T-helper 2 cell treated with Interferon-gamma antibody and Interleukin-4, amounts not matched to agents 5 μg/mL and 100 μg/mL, for 36 hours (primary cell): ENCODE results near the gene TLE4.

Experiments
- DNase-seq: peaks from one replicate; pipeline ENCODE4 v3.0.0; 2021; ENCODE audit warnings: low spot score
- H3K27ac Mint-ChIP-seq: one replicate; pipeline ENCODE4 v1.8.0; 2021; ENCODE audit warnings: mild to moderate bottlenecking, mixed read lengths
- H3K27me3 Mint-ChIP-seq: one replicate; pipeline ENCODE4 v1.8.0; 2021; ENCODE audit warnings: low read depth, mixed read lengths
- H3K36me3 Mint-ChIP-seq: one replicate; pipeline ENCODE4 v1.8.0; 2021; ENCODE audit warnings: low read depth, mixed read lengths
- H3K4me1 Mint-ChIP-seq: one replicate; pipeline ENCODE4 v1.8.0; 2021; ENCODE audit warnings: low read depth, mixed read lengths
- H3K4me3 Mint-ChIP-seq: one replicate; pipeline ENCODE4 v1.8.0; 2022; ENCODE audit warnings: mild to moderate bottlenecking, moderate library complexity, mixed read lengths
- H3K9me3 Mint-ChIP-seq: one replicate; pipeline ENCODE4 v1.8.0; 2021; ENCODE audit warnings: mixed read lengths

TLE4 gene

GRCh38 chr9:79577969-79578723 lies 6.4 kb downstream of the TLE4 start:
- no peak for DNase-seq
- Mint-ChIP-seq H3K4me1 (peaks cover 80% of the 10 kb centered on the region), H3K27me3 (no peaks in the 10 kb centered on the region), H3K27ac (no peak overlapping the region), H3K36me3 (peaks cover 60% of the 10 kb centered on the region), H3K4me3 (no peak overlapping the region), H3K9me3 (no peaks in the 10 kb centered on the region)

- no peak for DNase-seq
- Mint-ChIP-seq H3K36me3 (peaks cover 57% of the 10 kb centered on the region), H3K4me1 (peaks cover 81% of the 10 kb centered on the region), H3K27me3 (no peaks in the 10 kb centered on the region), H3K27ac (no peak overlapping the region), H3K4me3 (no peak overlapping the region), H3K9me3 (no peaks in the 10 kb centered on the region)
Observed at GRCh38 chr9:79578891-79579290, 7.1 kb downstream of the TLE4 start.

- peaks cover 52% of the 10 kb centered on the region for H3K36me3 Mint-ChIP-seq
Observed at GRCh38 chr9:79579624-79580023, 7.9 kb downstream of the TLE4 start.

GRCh38 chr9:79580055-79580454 lies 8.3 kb downstream of the TLE4 start:
- DNase-seq = no peak
- Mint-ChIP-seq H3K36me3 (peaks cover 49% of the 10 kb centered on the region), H3K4me1 (peaks cover 81% of the 10 kb centered on the region), H3K27ac (no peak overlapping the region), H3K4me3 (no peak overlapping the region), H3K27me3 (no peaks in the 10 kb centered on the region), H3K9me3 (no peaks in the 10 kb centered on the region)

More at GRCh38 chr9:79579624-79580023, 7.9 kb downstream of the TLE4 start:
- H3K9me3 Mint-ChIP-seq = no peaks in the 10 kb centered on the region
- no peak overlapping the region for H3K4me3 Mint-ChIP-seq
- no peak overlapping the region for H3K27ac Mint-ChIP-seq
- peaks cover 81% of the 10 kb centered on the region for H3K4me1 Mint-ChIP-seq
- DNase-seq = no peak
- no peaks in the 10 kb centered on the region for H3K27me3 Mint-ChIP-seq

GRCh38 chr9:79581388-79581787 lies 9.6 kb downstream of the TLE4 start:
- H3K4me3 Mint-ChIP-seq = peak overlapping the region; percentile 66
- H3K36me3 Mint-ChIP-seq = peaks cover 42% of the 10 kb centered on the region
- peaks cover 73% of the 10 kb centered on the region for H3K4me1 Mint-ChIP-seq
- H3K27ac Mint-ChIP-seq = peak overlapping the region; percentile 68
- H3K27me3 Mint-ChIP-seq = no peaks in the 10 kb centered on the region
- no peaks in the 10 kb centered on the region for H3K9me3 Mint-ChIP-seq
- no peak for DNase-seq

GRCh38 chr9:79581794-79582193 lies 10.0 kb downstream of the TLE4 start:
- Mint-ChIP-seq H3K27me3 (no peaks in the 10 kb centered on the region), H3K36me3 (peaks cover 41% of the 10 kb centered on the region), H3K27ac (peak overlapping the region; percentile 68), H3K4me3 (peak overlapping the region; percentile 66), H3K4me1 (peaks cover 70% of the 10 kb centered on the region), H3K9me3 (no peaks in the 10 kb centered on the region)
- peak; percentile 57 for DNase-seq

GRCh38 chr9:79583952-79584654 lies 12.3 kb downstream of the TLE4 start:
- Mint-ChIP-seq H3K9me3 (no peaks in the 10 kb centered on the region), H3K27me3 (no peaks in the 10 kb centered on the region), H3K4me1 (peaks cover 61% of the 10 kb centered on the region), H3K27ac (no peak overlapping the region), H3K36me3 (peaks cover 38% of the 10 kb centered on the region), H3K4me3 (peak overlapping the region; percentile 24)
- DNase-seq = peak; percentile 49

- DNase-seq = no peak
- H3K4me3 Mint-ChIP-seq = no peak overlapping the region
- no peaks in the 10 kb centered on the region for H3K27me3 Mint-ChIP-seq
- H3K4me1 Mint-ChIP-seq = peaks cover 58% of the 10 kb centered on the region
- H3K27ac Mint-ChIP-seq = no peak overlapping the region
- no peaks in the 10 kb centered on the region for H3K9me3 Mint-ChIP-seq
- peaks cover 38% of the 10 kb centered on the region for H3K36me3 Mint-ChIP-seq
Observed at GRCh38 chr9:79584655-79584982, 12.9 kb downstream of the TLE4 start.

GRCh38 chr9:79588488-79589223 lies 16.9 kb downstream of the TLE4 start:
- H3K36me3 Mint-ChIP-seq = peaks cover 36% of the 10 kb centered on the region
- H3K27ac Mint-ChIP-seq = no peak overlapping the region
- no peak overlapping the region for H3K4me3 Mint-ChIP-seq
- no peaks in the 10 kb centered on the region for H3K9me3 Mint-ChIP-seq
- peaks cover 52% of the 10 kb centered on the region for H3K4me1 Mint-ChIP-seq
- H3K27me3 Mint-ChIP-seq = peaks cover 13% of the 10 kb centered on the region
- no peak for DNase-seq

- Mint-ChIP-seq H3K36me3 (peaks cover 41% of the 10 kb centered on the region), H3K4me1 (peaks cover 53% of the 10 kb centered on the region), H3K27ac (no peak overlapping the region), H3K27me3 (peaks cover 13% of the 10 kb centered on the region), H3K4me3 (no peak overlapping the region), H3K9me3 (no peaks in the 10 kb centered on the region)
- DNase-seq = no peak
Observed at GRCh38 chr9:79591458-79591857, 19.7 kb downstream of the TLE4 start.

- H3K4me1 Mint-ChIP-seq = peaks cover 54% of the 10 kb centered on the region
- peaks cover 13% of the 10 kb centered on the region for H3K27me3 Mint-ChIP-seq
- H3K9me3 Mint-ChIP-seq = no peaks in the 10 kb centered on the region
- peak overlapping the region; percentile 3 for H3K27ac Mint-ChIP-seq
- DNase-seq = peak; percentile 53
- peak overlapping the region; percentile 54 for H3K4me3 Mint-ChIP-seq
- peaks cover 39% of the 10 kb centered on the region for H3K36me3 Mint-ChIP-seq
Observed at GRCh38 chr9:79592726-79593493, 21.1 kb downstream of the TLE4 start.

- Mint-ChIP-seq H3K27ac (no peak overlapping the region), H3K4me1 (peaks cover 42% of the 10 kb centered on the region), H3K4me3 (no peak overlapping the region), H3K27me3 (no peaks in the 10 kb centered on the region), H3K36me3 (peaks cover 34% of the 10 kb centered on the region), H3K9me3 (peaks cover 15% of the 10 kb centered on the region)
- DNase-seq = no peak
Observed at GRCh38 chr9:79598562-79599345, 27.0 kb downstream of the TLE4 start.

- Mint-ChIP-seq H3K27me3 (no peaks in the 10 kb centered on the region), H3K4me1 (peaks cover 30% of the 10 kb centered on the region), H3K9me3 (peaks cover 15% of the 10 kb centered on the region), H3K4me3 (no peak overlapping the region), H3K36me3 (peaks cover 28% of the 10 kb centered on the region), H3K27ac (no peak overlapping the region)
- DNase-seq = no peak
Observed at GRCh38 chr9:79600466-79600865, 28.7 kb downstream of the TLE4 start.
